Activated naive CD8-positive, alpha-beta T cell (primary cell): ENCODE data around the gene CDK2.

ENCODE experiments used
- H3K27ac Mint-ChIP-seq: one replicate; pipeline ENCODE4 v1.8.0; 2021; ENCODE audit warnings: mixed read lengths
- H3K27me3 Mint-ChIP-seq: one replicate; pipeline ENCODE4 v1.8.0; 2021; ENCODE audit warnings: mixed read lengths
- H3K36me3 Mint-ChIP-seq: one replicate; pipeline ENCODE4 v1.8.0; 2021; ENCODE audit warnings: mixed read lengths
- H3K4me1 Mint-ChIP-seq: one replicate; pipeline ENCODE4 v1.8.0; 2021; ENCODE audit warnings: low read depth, mixed read lengths
- H3K4me3 Mint-ChIP-seq: one replicate; pipeline ENCODE4 v1.8.0; 2021; ENCODE audit warnings: mild to moderate bottlenecking, mixed read lengths
- H3K9me3 Mint-ChIP-seq: one replicate; pipeline ENCODE4 v1.8.0; 2021; ENCODE audit warnings: low read depth, mixed read lengths

CDK2 gene

GRCh38 chr12:55932551-55932910, 34.1 kb upstream of the CDK2 start:
- H3K4me1 Mint-ChIP-seq, result peaks cover 74% of the 10 kb centered on the region
- H3K4me3 Mint-ChIP-seq, result peak overlapping the region; percentile 100
- no peaks in the 10 kb centered on the region for H3K9me3 Mint-ChIP-seq
- peak overlapping the region; percentile 95 for H3K27ac Mint-ChIP-seq
- H3K27me3 Mint-ChIP-seq, result no peaks in the 10 kb centered on the region
- peaks cover 12% of the 10 kb centered on the region for H3K36me3 Mint-ChIP-seq

- no peaks in the 10 kb centered on the region for H3K27me3 Mint-ChIP-seq
- no peaks in the 10 kb centered on the region for H3K9me3 Mint-ChIP-seq
- peak overlapping the region; percentile 95 for H3K27ac Mint-ChIP-seq
- peak overlapping the region; percentile 100 for H3K4me3 Mint-ChIP-seq
- H3K4me1 Mint-ChIP-seq, result peaks cover 78% of the 10 kb centered on the region
- H3K36me3 Mint-ChIP-seq, result peaks cover 12% of the 10 kb centered on the region
These were observed 33.3 kb upstream of the CDK2 start for GRCh38 chr12:55933169-55933798.

GRCh38 chr12:55933799-55934742, 32.6 kb upstream of the CDK2 start:
- H3K4me1 Mint-ChIP-seq, result peaks cover 84% of the 10 kb centered on the region
- peaks cover 14% of the 10 kb centered on the region for H3K36me3 Mint-ChIP-seq
- no peaks in the 10 kb centered on the region for H3K27me3 Mint-ChIP-seq
- peak overlapping the region; percentile 100 for H3K4me3 Mint-ChIP-seq
- H3K9me3 Mint-ChIP-seq, result no peaks in the 10 kb centered on the region
- peak overlapping the region; percentile 89 for H3K27ac Mint-ChIP-seq

- Mint-ChIP-seq H3K27ac (peak overlapping the region; percentile 89), H3K4me3 (peak overlapping the region; percentile 100), H3K4me1 (peaks cover 86% of the 10 kb centered on the region), H3K9me3 (no peaks in the 10 kb centered on the region), H3K27me3 (no peaks in the 10 kb centered on the region), H3K36me3 (peaks cover 15% of the 10 kb centered on the region)
These were observed 31.9 kb upstream of the CDK2 start for GRCh38 chr12:55934773-55935172.

GRCh38 chr12:55935738-55936151, 30.9 kb upstream of the CDK2 start:
- Mint-ChIP-seq H3K4me1 (peaks cover 87% of the 10 kb centered on the region), H3K36me3 (peaks cover 15% of the 10 kb centered on the region), H3K4me3 (peak overlapping the region; percentile 100), H3K27me3 (no peaks in the 10 kb centered on the region), H3K27ac (peak overlapping the region; percentile 89), H3K9me3 (no peaks in the 10 kb centered on the region)

DNA sequence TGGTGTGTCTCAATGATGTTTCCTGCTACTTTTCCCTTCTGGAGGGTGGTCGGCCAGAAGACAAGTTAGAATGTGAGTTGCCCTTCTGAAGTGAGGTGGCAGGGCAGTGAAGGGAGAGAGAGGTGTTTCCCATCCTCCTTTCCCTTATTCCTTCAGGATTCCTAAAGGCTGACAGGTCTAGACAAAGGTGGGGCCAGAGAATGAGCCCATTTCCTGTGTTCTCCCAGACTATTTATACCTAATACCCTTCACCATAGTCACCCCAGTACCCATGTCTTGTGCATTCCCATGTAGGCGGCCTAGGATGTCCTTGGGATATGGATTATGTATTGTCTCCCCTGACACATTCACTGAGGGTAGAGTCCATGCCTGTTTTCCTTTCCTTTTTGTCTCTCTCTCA, 28.6 kb upstream of the CDK2 start:
- no peaks in the 10 kb centered on the region for H3K9me3 Mint-ChIP-seq
- H3K27ac Mint-ChIP-seq, result peak overlapping the region; percentile 89
- no peaks in the 10 kb centered on the region for H3K27me3 Mint-ChIP-seq
- peak overlapping the region; percentile 10 for H3K4me3 Mint-ChIP-seq
- peaks cover 89% of the 10 kb centered on the region for H3K4me1 Mint-ChIP-seq
- H3K36me3 Mint-ChIP-seq, result peaks cover 15% of the 10 kb centered on the region

- peaks cover 13% of the 10 kb centered on the region for H3K36me3 Mint-ChIP-seq
These were observed 27.7 kb upstream of the CDK2 start for GRCh38 chr12:55938826-55939501.

DNA sequence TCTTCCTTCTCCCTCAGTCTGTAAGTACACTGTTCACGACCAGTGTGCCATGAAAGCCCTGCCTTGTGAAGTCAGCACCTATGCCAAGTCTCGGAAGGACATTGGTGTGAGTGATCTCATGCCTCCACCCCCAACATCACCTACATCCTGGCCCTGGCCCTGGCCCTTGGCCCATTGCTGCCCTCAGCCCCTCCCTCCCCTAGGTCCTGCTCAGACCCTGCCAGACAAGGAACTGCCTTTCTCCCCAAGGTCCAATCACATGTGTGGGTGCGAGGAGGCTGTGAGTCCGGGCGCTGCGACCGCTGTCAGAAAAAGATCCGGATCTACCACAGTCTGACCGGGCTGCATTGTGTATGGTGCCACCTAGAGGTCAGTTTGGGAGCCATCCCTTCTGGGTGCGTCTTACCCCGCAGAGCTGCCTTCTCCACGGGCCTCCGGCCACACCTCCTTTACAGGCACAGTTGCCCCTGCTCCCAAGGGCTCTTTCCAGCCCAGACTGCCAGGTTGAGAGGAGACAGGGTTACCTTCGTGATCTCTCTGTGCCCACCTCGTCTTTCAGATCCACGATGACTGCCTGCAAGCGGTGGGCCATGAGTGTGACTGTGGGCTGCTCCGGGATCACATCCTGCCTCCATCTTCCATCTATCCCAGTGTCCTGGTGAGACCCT, 26.4 kb upstream of the CDK2 start:
- Mint-ChIP-seq H3K36me3 (peaks cover 13% of the 10 kb centered on the region), H3K9me3 (no peaks in the 10 kb centered on the region), H3K27ac (peak overlapping the region; percentile 89), H3K27me3 (no peaks in the 10 kb centered on the region), H3K4me1 (peaks cover 79% of the 10 kb centered on the region), H3K4me3 (peak overlapping the region; percentile 60)

More at GRCh38 chr12:55938826-55939501, 27.7 kb upstream of the CDK2 start:
- peaks cover 85% of the 10 kb centered on the region for H3K4me1 Mint-ChIP-seq
- peak overlapping the region; percentile 54 for H3K4me3 Mint-ChIP-seq
- H3K9me3 Mint-ChIP-seq, result no peaks in the 10 kb centered on the region
- no peaks in the 10 kb centered on the region for H3K27me3 Mint-ChIP-seq
- H3K27ac Mint-ChIP-seq, result peak overlapping the region; percentile 89

DNA sequence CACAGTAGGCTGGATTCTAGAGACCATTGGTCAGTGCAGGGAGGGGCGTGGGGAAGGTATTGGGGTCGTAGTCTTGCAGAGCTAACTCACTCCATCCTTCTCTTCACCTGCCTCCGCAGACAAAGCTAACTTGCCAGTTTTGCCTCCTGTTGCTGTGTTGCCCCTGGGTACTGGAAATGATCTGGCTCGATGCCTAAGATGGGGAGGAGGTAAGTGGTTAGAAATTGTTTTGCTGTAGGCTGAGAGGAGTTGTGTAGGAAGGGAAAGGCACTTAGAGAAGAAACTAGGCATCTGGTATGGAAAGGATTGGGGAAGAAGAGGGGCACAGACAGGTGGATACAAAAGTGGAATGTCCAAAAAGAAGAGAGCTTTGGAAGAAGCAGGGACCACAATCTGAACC, 24.6 kb upstream of the CDK2 start:
- Mint-ChIP-seq H3K4me1 (peaks cover 75% of the 10 kb centered on the region), H3K27ac (peak overlapping the region; percentile 84), H3K4me3 (no peak overlapping the region), H3K36me3 (peaks cover 14% of the 10 kb centered on the region), H3K9me3 (no peaks in the 10 kb centered on the region), H3K27me3 (no peaks in the 10 kb centered on the region)

- peaks cover 17% of the 10 kb centered on the region for H3K36me3 Mint-ChIP-seq
- H3K27me3 Mint-ChIP-seq, result no peaks in the 10 kb centered on the region
- H3K4me1 Mint-ChIP-seq, result peaks cover 74% of the 10 kb centered on the region
- H3K9me3 Mint-ChIP-seq, result no peaks in the 10 kb centered on the region
- H3K4me3 Mint-ChIP-seq, result no peak overlapping the region
- peak overlapping the region; percentile 84 for H3K27ac Mint-ChIP-seq
These were observed 24.0 kb upstream of the CDK2 start for GRCh38 chr12:55942577-55943136.

DNA sequence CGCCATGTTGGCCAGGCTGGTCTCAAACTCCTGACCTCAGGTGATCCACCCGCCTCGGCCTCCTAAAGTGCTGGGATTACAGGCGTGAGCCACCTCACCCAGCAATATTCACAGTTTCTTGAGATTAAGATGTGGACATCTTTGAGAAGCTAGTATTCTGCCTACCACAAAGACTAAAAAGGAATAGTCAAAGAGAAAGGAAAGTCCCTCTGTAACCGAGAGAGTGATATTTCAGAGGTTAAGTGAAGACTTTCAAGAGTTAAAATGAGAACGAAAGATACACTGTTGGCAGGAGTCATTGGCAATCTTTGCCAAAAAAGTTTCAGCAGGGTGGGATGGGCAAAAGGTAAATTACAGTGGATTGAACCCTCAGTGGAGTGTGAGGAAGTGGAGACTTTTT, 20.1 kb upstream of the CDK2 start:
- H3K27ac Mint-ChIP-seq, result peak overlapping the region; percentile 91
- H3K27me3 Mint-ChIP-seq, result no peaks in the 10 kb centered on the region
- H3K4me1 Mint-ChIP-seq, result peaks cover 49% of the 10 kb centered on the region
- peaks cover 14% of the 10 kb centered on the region for H3K36me3 Mint-ChIP-seq
- H3K4me3 Mint-ChIP-seq, result no peak overlapping the region
- H3K9me3 Mint-ChIP-seq, result no peaks in the 10 kb centered on the region

DNA sequence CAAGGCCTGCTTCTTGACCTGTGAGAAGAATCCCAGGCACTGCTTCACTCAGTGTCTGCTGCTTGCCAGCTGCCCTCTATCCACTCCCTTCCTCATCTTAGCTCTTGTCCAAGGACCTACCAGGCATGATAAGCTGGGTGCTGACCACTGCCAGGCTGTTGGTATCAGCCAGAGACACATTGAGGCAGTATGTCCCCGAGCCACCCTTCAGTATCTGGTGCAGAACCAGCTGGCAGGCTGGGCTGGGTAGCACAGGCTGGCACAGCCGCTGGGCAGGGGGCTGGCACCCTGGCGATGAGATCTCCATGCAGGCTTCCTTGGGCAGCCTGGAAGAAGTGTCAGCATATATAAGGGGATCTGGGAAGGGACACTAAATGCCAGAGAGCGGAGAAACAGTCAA, 11.3 kb upstream of the CDK2 start:
- Mint-ChIP-seq H3K4me3 (no peak overlapping the region), H3K4me1 (peaks cover 18% of the 10 kb centered on the region), H3K36me3 (no peaks in the 10 kb centered on the region), H3K9me3 (no peaks in the 10 kb centered on the region), H3K27me3 (no peaks in the 10 kb centered on the region), H3K27ac (peak overlapping the region; percentile 64)

- Mint-ChIP-seq H3K27ac (peak overlapping the region; percentile 64), H3K9me3 (no peaks in the 10 kb centered on the region), H3K4me3 (no peak overlapping the region), H3K36me3 (no peaks in the 10 kb centered on the region), H3K4me1 (peaks cover 18% of the 10 kb centered on the region), H3K27me3 (no peaks in the 10 kb centered on the region)
These were observed 10.7 kb upstream of the CDK2 start for GRCh38 chr12:55955800-55956508.
